Tibial nerve (tissue), 3 donors: ENCODE measurements around the gene GSPT2.

ENCODE experiments used
- POLR2A ChIP-seq, 2 donors: fragments of 450-650 bp; IDR thresholded peaks; one replicate each; pipeline ENCODE4 v1.6.1; 2017; ENCODE audit warnings: antibody characterized with exemption in 2 of 2, mild to moderate bottlenecking in 2 of 2, moderate library complexity in 2 of 2
- TF ChIP-seq, protein P1 (sequence below), 5 experiments: fragments of 200-600 bp in 3 of 5; fragments of 450-650 bp in 2 of 5; sonication (generic) in 3 of 5; IDR thresholded peaks; one replicate each; pipeline ENCODE4 v1.5.1; 2016 to 2019; ENCODE audit warnings: antibody characterized with exemption in 5 of 5, mild to moderate bottlenecking in 3 of 5, moderate library complexity in 2 of 5

DNA sequence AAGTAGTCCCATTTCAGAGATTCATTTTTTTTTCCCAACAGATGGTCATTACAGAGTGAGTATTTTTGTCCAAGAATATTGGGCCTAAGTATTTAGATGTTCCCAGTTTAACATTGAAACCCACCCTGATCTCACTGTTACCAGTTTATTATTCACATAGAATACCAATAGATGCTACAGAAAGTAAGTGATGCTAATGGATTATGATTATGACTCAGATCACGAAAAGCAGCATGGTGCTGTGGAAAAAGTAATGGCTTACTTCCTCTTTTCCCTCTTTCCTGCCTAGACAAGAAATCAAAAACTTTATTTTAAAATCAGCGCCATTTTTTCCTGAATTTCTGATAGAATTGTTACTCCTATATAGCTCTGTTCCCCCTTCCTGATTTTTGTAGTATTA, 51.9 kb downstream of the GSPT2 start:
- TF ChIP-seq, protein P1, sequence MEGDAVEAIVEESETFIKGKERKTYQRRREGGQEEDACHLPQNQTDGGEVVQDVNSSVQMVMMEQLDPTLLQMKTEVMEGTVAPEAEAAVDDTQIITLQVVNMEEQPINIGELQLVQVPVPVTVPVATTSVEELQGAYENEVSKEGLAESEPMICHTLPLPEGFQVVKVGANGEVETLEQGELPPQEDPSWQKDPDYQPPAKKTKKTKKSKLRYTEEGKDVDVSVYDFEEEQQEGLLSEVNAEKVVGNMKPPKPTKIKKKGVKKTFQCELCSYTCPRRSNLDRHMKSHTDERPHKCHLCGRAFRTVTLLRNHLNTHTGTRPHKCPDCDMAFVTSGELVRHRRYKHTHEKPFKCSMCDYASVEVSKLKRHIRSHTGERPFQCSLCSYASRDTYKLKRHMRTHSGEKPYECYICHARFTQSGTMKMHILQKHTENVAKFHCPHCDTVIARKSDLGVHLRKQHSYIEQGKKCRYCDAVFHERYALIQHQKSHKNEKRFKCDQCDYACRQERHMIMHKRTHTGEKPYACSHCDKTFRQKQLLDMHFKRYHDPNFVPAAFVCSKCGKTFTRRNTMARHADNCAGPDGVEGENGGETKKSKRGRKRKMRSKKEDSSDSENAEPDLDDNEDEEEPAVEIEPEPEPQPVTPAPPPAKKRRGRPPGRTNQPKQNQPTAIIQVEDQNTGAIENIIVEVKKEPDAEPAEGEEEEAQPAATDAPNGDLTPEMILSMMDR (IDR thresholded peaks at IDR 0.05): no peak
- TF ChIP-seq POLR2A (IDR thresholded peaks at IDR 0.05): no peak
